Prostate gland (tissue), 2 donors: ENCODE results near the gene GRIN2B. TPM values are rescaled to one million over a fixed set of nuclear protein-coding genes. Genes with fewer than 3 reads are reported as not detected.

ENCODE experiments used
- DNase-seq: peaks from one replicate; pipeline ENCODE4 v3.0.0-alpha.2; 2019; ENCODE audit warnings: low spot score
- H3K27ac ChIP-seq, 2 donors: fragments of 200-600 bp; sonication (generic); 2 replicates each; pipeline ENCODE4 v1.5.1; 2017 to 2019
- H3K27me3 ChIP-seq: fragments of 200-600 bp; sonication (generic); replicated peaks from 2 replicates; pipeline ENCODE4 v1.5.1; 2019; ENCODE audit not compliant: insufficient read depth
- H3K36me3 ChIP-seq, 2 donors: fragments of 200-600 bp; sonication (generic); 1 replicate in 1 of 2; 2 replicates in 1 of 2; pipeline versions ENCODE4 v1.5.1 to v1.8.1; 2017 to 2019
- H3K4me1 ChIP-seq: fragments of 200-600 bp; sonication (generic); replicated peaks from 2 replicates; pipeline ENCODE4 v1.5.1; 2019
- H3K4me3 ChIP-seq, 2 donors: fragments of 200-600 bp; sonication (generic); 2 replicates each; pipeline ENCODE4 v1.5.1; 2017 to 2019
- H3K9me3 ChIP-seq: fragments of 200-600 bp; sonication (generic); 2 replicates; pipeline ENCODE4 v1.5.1; 2017
- CTCF ChIP-seq, 4 experiments: fragments of 200-600 bp in 2 of 4; fragments of 450-650 bp in 2 of 4; sonication (generic) in 2 of 4; IDR thresholded peaks; 1 replicate in 3 of 4; 2 replicates in 1 of 4; pipeline ENCODE4 v1.5.1; 2016 to 2019; ENCODE audit warnings: antibody characterized with exemption in 4 of 4, mild to moderate bottlenecking in 2 of 4, moderate library complexity in 2 of 4
- POLR2A ChIP-seq: fragments of 450-650 bp; IDR thresholded peaks from one replicate; pipeline ENCODE4 v1.6.1; 2016; ENCODE audit warnings: antibody characterized with exemption, mild to moderate bottlenecking
- POLR2AphosphoS5 ChIP-seq: sonication (generic); formaldehyde crosslinking; IDR thresholded peaks from one replicate; pipeline ENCODE4 v1.6.1; 2017; ENCODE audit warnings: antibody characterized with exemption
- WGBS: methylation state at CpG from one replicate; pipeline ENCODE4 v1.1.5; 2018; 5-methylcytosine and 5-hydroxymethylcytosine counted together
- intact Hi-C: fragments of 100-400 bp; cut with DNase I; formaldehyde crosslinking; loops from one replicate; pipeline ENCODE4 v1.14.2; 2022
- total RNA-seq, 2 donors: library from RNA; depleted of rRNA; stranded (reverse); fragments of >200 nt; gene quantifications; one replicate each; pipeline ENCODE4 v1.1.0, GENCODE V29; 2016

GRIN2B gene
- total RNA-seq: under 1 TPM in 1 of 2 donors, not detected in 1; 0.11 TPM

DNA sequence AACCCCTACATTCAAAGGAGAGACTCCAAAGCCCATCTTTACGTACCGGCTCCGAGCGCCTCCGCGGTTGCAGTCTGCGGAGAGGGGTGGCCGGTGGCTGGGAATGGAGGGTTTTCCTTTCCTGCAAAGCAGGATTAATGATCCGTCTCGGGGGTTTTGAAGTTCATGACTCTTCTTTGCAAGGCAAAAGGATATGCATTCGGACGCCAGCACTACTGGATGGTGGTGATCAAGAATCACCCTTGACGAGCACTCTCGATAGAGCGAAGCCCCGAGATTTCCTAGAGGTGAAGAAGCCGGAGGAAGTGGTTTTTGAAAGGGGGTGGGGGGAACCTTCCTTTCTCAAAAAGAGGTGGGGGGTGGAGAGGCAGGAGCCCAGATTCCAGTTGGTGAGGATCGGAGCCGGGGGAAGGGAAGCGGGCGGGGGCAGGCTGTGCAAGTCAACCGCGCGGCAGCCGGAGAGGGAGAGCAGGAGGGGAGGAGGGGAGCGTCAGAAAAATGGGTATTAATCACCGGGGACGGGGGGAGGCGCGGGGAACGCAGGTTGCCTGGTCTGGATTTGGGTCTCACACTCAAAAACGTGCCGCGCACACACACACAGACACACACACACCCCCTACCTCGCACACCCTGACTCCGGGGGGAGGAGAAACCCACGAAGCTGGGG is at the start of gene GRIN2B:
Gene GRIN2B, minus strand, starts transcription at position 307 of the 667 bp plus-strand sequence. CDS start 115,394 bp downstream, outside the sequence.
- H3K4me3 ChIP-seq: no peak within 1 kb of the TSS
- no peaks in the 10 kb centered on the region for H3K9me3 ChIP-seq
- peaks cover 17% of the 10 kb centered on the region for H3K27me3 ChIP-seq
- no peak for DNase-seq
- H3K36me3 ChIP-seq: no peaks in the 10 kb centered on the region
- TF ChIP-seq CTCF (IDR thresholded peaks at IDR 0.05) (no peak), POLR2A (no peak), POLR2AphosphoS5 (no peak)
- intact Hi-C loops: no loop called here
- 2% methylated on average over 37 of the region's 37 CpGs for WGBS
- H3K27ac ChIP-seq: no peak within 1 kb of the TSS
- H3K4me1 ChIP-seq: no peaks in the 10 kb centered on the region

DNA sequence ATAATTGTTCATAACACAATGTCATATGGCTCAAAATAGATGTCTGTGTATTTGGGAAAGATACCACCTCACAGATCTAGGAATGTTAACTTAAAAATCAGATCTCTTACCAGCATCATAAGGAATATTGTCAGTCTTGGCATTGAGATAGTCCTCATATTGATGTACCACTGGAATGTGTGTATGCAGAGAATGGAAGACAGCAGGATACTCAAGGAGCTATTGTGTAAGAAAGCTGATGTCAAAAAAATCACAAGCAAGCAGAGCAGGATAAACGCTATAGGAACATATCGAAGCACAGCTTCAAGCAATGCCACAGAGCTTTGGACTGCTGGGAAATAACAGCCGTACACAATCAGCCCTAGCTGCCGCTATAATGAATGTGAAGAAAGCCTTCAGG is 45.1 kb upstream of the GRIN2B start:
- 80% methylated on average over 4 of the region's 4 CpGs for WGBS
- no peak overlapping the region for H3K27ac ChIP-seq

DNA sequence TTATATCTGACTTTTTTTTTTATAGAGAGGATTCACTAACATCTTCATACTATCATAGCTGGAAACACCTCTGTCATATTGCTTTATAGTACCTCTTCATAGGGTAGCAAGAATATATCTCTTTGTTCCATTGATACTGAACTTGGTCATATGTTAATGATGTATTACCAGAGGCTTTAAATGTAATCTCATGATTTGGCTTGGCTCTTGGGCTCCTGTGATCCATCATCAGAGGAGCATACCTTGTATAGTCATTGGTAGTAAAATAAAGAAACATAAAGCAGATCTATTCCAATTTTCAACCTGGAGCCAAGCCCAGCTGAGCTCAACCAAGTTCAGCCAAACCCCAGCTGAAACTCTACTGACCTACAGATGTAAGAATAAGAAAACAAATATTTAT is 43.2 kb upstream of the GRIN2B start:
- Histone ChIP-seq H3K4me3 (no peak overlapping the region), H3K27me3 (no peaks in the 10 kb centered on the region), H3K36me3 (no peaks in the 10 kb centered on the region), H3K4me1 (no peaks in the 10 kb centered on the region), H3K27ac (no peak overlapping the region), H3K9me3 (no peaks in the 10 kb centered on the region)
- TF ChIP-seq CTCF (IDR thresholded peaks at IDR 0.05) (no peak), POLR2A (no peak), POLR2AphosphoS5 (no peak)
- DNase-seq: no peak
- intact Hi-C loops: no loop called here

More for the DNA sequence above, 45.1 kb upstream of the GRIN2B start:
- Histone ChIP-seq H3K36me3 (no peaks in the 10 kb centered on the region), H3K4me3 (no peak overlapping the region), H3K27me3 (no peaks in the 10 kb centered on the region), H3K4me1 (no peaks in the 10 kb centered on the region), H3K9me3 (no peaks in the 10 kb centered on the region)
- intact Hi-C loops: no loop called here
- TF ChIP-seq POLR2AphosphoS5: no peak
- no peak for TF ChIP-seq POLR2A
- no peak for TF ChIP-seq CTCF (IDR thresholded peaks at IDR 0.05)
- no peak for DNase-seq

DNA sequence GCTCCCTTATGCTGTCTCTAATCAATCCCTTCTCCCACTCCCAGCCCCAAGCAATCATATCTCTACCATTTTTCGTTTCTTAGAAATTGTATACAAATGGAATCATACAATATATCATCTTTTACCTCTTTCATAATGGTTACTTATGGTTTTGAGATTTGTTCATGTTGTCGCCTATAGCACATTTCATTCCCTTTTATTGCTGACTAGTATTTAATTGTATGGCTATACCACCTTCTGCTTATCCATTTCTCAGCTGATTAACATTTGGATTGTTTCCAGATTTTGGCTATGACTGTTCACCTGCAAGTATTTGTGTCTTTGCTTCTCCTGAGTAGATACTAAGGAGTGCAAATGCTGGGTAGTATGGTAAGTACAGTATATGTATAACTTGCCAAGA is 36.7 kb upstream of the GRIN2B start:
- no peak for DNase-seq
- Histone ChIP-seq H3K4me1 (no peaks in the 10 kb centered on the region), H3K36me3 (no peaks in the 10 kb centered on the region), H3K9me3 (no peaks in the 10 kb centered on the region), H3K27me3 (no peaks in the 10 kb centered on the region), H3K27ac (no peak overlapping the region), H3K4me3 (no peak overlapping the region)
- TF ChIP-seq POLR2AphosphoS5 (no peak), CTCF (IDR thresholded peaks at IDR 0.05) (no peak), POLR2A (no peak)
- WGBS: 81% methylated on average over 2 of the region's 2 CpGs
- intact Hi-C loops: no loop called here

DNA sequence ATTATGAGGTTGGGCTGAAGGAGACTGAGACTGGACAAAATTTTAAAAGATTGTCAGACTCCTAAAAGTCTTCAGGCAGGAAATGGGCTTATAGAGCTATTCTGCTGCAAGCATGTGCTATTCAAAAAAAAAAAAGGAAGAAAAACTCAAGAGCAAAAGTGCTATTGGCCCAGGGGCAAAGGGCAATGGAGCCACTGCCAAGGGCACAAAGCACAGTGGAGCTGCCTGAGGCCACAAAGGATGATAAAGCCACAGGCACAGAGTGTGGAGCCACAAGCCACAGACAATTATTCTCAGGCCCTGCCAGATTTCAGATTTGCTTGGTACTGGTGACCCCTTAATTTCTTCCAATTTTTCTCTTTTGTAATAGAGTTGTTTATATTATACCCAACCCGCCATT is 29.6 kb upstream of the GRIN2B start:
- no peaks in the 10 kb centered on the region for H3K36me3 ChIP-seq
- H3K4me1 ChIP-seq: no peaks in the 10 kb centered on the region
- TF ChIP-seq CTCF (IDR thresholded peaks at IDR 0.05) (no peak), POLR2A (no peak), POLR2AphosphoS5 (no peak)
- H3K9me3 ChIP-seq: no peaks in the 10 kb centered on the region
- 88% methylated on average over 1 of the region's 1 CpG for WGBS
- H3K27ac ChIP-seq: no peak overlapping the region
- DNase-seq: no peak
- no peaks in the 10 kb centered on the region for H3K27me3 ChIP-seq
- intact Hi-C loops: no loop called here
- H3K4me3 ChIP-seq: no peak overlapping the region
